NCI-H748 treated with DMSO at 0.1 percent for 48 hours (cell line): ENCODE results near the gene EML5.
"Not testable (repeated sequence)": the region's sequence is repeated elsewhere in the genome, so short reads cannot be mapped to it uniquely, and the experiment has no call there.

ENCODE experiments used
- DNase-seq: peaks from one replicate; lab custom pipeline; 2025; lab: John Stamatoyannopoulos, UW

EML5 gene

GRCh38 chr14:88802596-88802995 is 9.8 kb upstream of the EML5 start:
- DNase-seq = no peak

- no peak for DNase-seq
Observed at GRCh38 chr14:88799522-88799921, 6.8 kb upstream of the EML5 start.

- DNase-seq = peak; percentile 67
Observed at GRCh38 chr14:88798156-88798555, 5.4 kb upstream of the EML5 start.

- DNase-seq = no peak
Observed at GRCh38 chr14:88793259-88793625, 489 bp upstream of the EML5 start.

- peak; percentile 70 for DNase-seq
Observed at GRCh38 chr14:88791629-88792472, 902 bp downstream of the EML5 start.

GRCh38 chr14:88791252-88791621 is 1.5 kb downstream of the EML5 start:
- no peak for DNase-seq

- DNase-seq = no peak
Observed at GRCh38 chr14:88790501-88791251, 2.1 kb downstream of the EML5 start.

- not testable (repeated sequence) for DNase-seq
Observed at GRCh38 chr14:88789573-88789972, 3.2 kb downstream of the EML5 start.

GRCh38 chr14:88786715-88787114 is 6.0 kb downstream of the EML5 start:
- DNase-seq = no peak

- DNase-seq = no peak
Observed at GRCh38 chr14:88785911-88786310, 6.8 kb downstream of the EML5 start.

GRCh38 chr14:88775532-88775931 is 17.2 kb downstream of the EML5 start:
- DNase-seq = no peak

- no peak for DNase-seq
Observed at GRCh38 chr14:88770736-88771135, 22.0 kb downstream of the EML5 start.

GRCh38 chr14:88765130-88765529 is 27.6 kb downstream of the EML5 start:
- no peak for DNase-seq

GRCh38 chr14:88753873-88754272 is 38.9 kb downstream of the EML5 start:
- no peak for DNase-seq

GRCh38 chr14:88750945-88751344 is 41.8 kb downstream of the EML5 start:
- no peak for DNase-seq

- DNase-seq = no peak
Observed at GRCh38 chr14:88750413-88750812, 42.3 kb downstream of the EML5 start.

GRCh38 chr14:88749139-88749538 is 43.6 kb downstream of the EML5 start:
- no peak for DNase-seq

- no peak for DNase-seq
Observed at GRCh38 chr14:88748288-88748687, 44.5 kb downstream of the EML5 start.

GRCh38 chr14:88746052-88746451 is 46.7 kb downstream of the EML5 start:
- DNase-seq = no peak

- no peak for DNase-seq
Observed at GRCh38 chr14:88737245-88737644, 55.5 kb downstream of the EML5 start.

- DNase-seq = no peak
Observed at GRCh38 chr14:88733121-88733520, 59.6 kb downstream of the EML5 start.

- DNase-seq = no peak
Observed at GRCh38 chr14:88729159-88729558, 63.6 kb downstream of the EML5 start.

- DNase-seq = no peak
Observed at GRCh38 chr14:88727057-88727456, 65.7 kb downstream of the EML5 start.
